Measurements from ENCODE around the gene ATRNL1.
"Not testable (repeated sequence)": the region's sequence is repeated elsewhere in the genome, so short reads cannot be mapped to it uniquely, and the experiment has no call there.

Gene ATRNL1

GRCh38 chr10:115774721-115775120, 681.6 kb downstream of the ATRNL1 start:
- DNase-seq, result no peak

DNA sequence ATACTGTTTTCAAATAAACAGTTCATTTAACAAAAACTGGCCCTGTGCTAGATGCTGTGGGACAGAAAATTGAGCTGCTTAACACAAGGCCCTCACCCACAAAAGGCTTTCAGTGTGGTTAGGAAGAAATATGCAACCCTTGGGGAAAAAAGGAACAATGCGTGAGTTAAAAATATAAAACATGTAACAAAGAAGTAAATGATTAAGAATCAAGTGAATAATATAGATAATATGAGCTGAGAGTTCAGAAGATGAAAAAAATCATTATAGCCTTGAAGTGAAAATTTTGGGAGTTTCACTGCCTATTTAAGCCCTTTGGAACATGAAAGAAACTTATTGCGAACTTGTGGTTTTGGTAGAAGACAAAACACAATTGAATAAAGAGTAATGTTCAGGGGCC, 684.5 kb downstream of the ATRNL1 start:
- DNase-seq, result no peak

GRCh38 chr10:115790220-115790619, 697.1 kb downstream of the ATRNL1 start:
- no peak for DNase-seq

- DNase-seq, result no peak
Observed at GRCh38 chr10:115795964-115796363, 702.8 kb downstream of the ATRNL1 start.

DNA sequence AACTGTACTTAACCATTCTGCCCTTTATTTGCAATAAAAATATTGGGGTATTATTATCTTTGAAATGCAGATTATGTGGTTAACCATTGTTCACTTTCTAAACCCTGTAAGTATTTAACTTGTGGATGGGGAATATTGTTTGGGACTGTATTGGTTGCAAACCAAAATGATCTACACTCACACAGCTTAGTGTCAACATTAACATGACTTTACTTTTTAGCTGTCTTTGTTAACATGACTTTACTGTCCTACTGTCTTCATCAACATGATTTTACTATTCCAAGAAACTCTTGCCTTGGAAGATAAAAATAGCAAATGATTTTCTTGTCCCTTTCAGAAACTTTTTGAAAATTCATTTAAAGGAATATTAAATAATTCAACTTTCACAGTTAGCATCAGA, 708.3 kb downstream of the ATRNL1 start:
- no peak for DNase-seq

DNA sequence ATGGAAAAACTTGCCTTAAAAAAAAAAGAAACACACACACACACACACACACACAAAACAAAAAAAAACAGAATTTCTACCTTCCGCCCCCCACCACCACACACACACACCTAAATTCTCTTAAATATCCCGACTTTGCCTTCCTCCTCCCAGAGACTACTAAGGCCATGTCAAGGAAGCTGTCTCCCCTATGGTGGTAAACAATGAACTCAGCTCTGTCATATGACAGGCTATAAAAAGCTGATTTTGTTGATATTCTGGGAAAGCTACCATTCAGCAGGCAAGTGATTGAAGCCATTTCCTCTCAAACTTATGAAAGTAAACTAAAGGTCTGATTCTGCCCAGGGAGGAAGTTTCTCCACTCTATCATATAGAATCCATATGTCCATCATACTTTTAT, 708.8 kb downstream of the ATRNL1 start:
- no peak for DNase-seq

DNA sequence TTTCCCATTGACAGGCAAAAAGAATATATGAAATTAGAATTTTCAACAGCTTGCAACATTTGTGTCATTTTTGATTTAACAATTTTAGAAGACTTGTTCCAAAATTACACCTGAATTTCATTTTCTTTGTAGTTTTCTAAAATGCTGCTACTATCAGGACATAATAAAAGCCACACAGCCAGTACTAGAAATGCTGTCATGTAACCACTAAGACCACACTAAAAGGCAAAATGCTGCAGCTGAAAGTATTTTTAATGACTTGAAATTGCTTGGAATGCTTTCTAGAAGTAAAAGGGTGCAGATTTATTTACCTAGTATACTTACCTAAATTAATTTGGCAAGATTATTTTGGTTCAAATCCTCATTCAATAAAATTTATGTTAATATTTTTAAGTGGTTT, 709.7 kb downstream of the ATRNL1 start:
- DNase-seq, result no peak

DNA sequence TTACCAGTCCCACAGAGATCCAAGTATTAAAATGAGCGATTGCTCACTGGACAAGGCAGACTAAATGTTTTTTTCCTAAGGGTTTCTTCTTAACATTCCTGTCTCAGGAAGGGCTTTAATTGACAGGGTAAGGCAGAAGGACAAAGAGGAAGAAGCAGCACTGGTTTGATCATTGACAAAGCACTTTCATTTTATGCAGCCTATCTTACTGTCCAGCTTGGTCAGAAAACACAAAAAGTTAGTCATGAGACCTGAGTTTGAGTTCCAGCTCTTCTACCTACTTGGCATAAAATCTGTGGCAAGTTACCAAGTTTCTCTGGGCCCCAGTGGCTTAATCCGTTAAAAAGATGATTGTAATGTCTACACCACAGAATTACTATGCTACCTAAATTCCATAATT, 721.4 kb downstream of the ATRNL1 start:
- DNase-seq, result no peak

GRCh38 chr10:115818012-115818411, 724.8 kb downstream of the ATRNL1 start:
- DNase-seq, result no peak

- DNase-seq, result no peak
Observed at GRCh38 chr10:115826396-115826795, 733.2 kb downstream of the ATRNL1 start.

DNA sequence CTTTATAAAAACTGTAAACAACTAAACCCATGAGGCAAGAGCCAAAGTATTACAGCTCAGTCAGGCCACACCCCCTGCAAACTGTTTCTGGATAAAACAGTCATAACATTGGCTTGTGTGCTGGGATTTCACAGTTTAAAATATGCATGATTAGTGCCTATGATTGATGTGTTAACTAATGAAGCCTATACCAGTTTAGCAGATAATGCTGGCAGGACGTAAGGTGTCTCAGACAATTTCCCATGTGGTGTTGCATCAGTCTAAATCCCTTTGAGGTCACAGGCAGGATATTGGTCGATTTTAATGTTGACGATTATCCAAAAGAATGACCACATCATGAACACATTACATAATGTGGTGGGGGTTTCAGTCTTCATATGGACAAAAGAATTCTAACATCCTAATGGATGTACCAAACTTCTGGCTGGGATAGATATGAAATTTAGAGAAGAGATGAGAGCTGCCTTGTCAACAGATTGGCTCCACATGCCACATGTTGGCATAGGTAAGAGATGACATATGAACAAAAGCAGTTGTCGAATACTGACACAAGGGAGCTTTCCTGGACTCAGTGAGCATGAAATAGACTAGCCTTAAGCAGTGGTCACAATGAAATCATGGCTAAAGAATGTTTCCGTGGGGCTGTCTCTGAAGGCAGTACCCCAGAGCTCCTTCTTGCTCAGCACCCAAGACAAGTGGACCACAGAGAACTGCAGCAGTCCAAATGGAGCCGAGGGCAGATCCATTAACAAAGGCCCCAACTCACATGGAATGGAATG, 734.3 kb downstream of the ATRNL1 start:
- no peak for DNase-seq

- DNase-seq, result not testable (repeated sequence)
Observed at GRCh38 chr10:115828182-115828581, 735.0 kb downstream of the ATRNL1 start.

DNA sequence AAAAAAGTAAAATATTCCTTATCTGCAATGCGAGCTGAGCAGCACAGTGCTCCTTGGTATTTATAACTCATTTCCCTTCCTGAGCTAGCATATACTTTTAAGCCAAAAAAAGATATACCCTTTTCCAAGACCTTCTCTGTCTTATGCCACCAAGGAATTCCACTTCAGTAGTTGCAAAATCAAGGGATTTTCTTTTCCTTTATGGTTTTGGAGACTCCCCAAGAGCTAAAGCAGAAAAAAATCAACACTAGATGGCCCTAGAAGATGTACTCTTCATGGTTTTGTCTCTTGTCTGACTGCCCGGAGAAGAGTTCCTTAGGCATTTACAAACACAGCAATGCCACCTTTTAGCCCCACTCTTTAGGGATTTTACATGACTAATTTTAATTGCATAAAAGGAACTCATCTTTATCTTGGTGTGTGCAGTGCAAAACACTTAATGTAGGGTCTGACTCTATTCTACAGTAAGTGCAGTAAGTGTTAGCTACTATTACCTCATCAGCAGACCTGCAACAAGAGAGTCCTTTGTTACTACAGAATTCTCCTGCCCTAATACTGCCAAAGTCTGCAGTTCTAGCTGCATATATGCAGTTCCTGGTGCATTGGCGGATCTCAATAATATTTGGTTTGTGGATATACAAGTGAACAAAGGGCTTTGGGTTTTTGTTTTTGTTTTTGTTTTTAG, 736.5 kb downstream of the ATRNL1 start:
- DNase-seq, result no peak

GRCh38 chr10:115830265-115830970, 737.3 kb downstream of the ATRNL1 start:
- no peak for DNase-seq

DNA sequence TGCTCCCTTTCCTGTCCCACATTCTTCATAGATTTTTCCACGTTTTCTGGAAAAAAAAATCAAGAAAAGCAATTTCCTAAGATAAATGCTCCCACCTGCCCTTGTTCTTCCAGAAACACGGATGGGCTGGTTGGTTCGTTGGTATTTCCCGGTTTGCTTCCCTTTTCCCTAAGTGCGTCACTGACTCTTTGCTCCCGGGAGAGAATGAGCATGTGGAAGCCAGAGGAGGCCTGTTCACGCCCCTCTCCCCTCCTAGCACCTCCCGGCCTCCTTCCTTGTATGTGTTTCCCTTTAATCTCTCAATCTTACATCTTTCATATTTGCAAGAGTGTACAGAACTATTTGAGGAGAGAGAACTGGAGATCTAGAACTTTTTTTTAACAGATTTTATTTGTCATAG, 737.9 kb downstream of the ATRNL1 start:
- DNase-seq, result no peak

- no peak for DNase-seq
Observed at GRCh38 chr10:115833119-115833518, 740.0 kb downstream of the ATRNL1 start.

DNA sequence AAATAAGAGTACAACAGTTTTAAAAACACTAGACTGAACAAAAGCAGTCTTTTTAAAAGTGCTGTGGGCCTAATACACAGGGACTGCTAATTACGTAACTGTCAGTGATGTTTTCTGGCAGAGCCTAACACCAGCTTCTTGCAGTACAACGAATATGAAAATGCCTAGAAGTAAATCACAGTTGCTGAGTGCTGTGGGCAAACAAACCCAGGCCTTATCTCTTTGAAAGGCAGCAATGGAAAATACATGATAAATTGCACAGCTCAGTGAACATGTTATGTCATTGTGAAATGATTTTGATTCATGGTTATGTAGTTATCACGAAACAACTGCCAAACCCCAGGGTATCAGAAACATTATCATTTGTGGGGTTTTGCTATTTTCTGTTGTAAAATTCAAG, 751.4 kb downstream of the ATRNL1 start:
- DNase-seq, result no peak

- DNase-seq, result no peak
Observed at GRCh38 chr10:115845921-115846320, 752.8 kb downstream of the ATRNL1 start.

DNA sequence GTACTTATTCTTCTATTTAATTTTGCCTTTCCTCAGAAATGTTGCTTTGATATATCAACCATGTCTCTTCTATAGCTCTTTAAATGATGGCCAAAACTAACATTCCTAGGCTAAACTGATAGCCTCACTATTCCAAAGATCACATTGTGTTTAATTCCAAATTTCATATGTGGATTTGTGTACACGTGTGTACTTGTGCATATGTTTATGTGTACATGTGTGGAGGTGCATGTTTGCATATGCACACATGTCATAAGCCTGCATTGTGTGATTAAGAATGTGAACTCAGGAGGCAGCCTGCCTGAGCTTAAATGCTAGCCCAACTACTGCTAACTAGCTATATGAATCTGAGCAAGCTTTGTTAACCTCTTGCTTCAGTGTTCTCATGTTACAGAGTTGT, 753.4 kb downstream of the ATRNL1 start:
- no peak for DNase-seq

DNA sequence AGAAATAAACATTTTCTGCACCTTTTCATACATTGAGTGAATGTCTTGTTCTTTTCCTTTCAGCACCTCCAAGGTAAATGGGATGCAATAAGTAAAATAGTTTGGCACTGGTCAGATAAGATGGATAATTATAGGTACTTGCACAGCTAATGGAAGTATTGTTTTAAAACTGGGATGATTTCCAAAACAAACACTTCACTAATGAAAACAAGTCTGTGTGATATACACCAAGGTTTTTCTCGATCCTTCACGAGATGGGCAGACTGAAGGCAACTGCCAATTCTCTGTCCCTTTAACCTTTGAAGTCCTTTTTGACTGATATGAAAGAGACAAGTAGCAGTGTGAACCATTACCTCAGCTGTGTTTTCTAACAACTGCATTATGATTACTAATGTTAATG, 756.0 kb downstream of the ATRNL1 start:
- no peak for DNase-seq

DNA sequence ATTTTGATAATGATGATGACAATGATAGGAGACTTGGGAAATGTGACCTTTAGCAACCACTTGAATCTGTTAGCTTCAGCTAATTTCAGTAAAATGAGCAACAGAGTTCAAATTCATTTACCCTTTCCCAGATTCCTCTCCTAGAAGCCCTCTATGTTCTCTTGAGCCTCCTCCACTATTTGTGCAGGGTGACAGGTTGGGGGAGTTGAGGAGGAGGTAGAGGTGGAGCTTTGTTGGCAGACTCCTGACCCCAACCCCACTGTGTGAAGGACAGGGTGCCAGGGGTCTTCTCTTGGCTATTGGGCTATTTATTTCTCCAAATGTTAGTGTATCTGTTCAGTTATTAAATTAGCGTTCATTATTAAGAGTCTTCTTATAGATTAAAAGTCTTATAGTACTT, 757.5 kb downstream of the ATRNL1 start:
- no peak for DNase-seq

DNA sequence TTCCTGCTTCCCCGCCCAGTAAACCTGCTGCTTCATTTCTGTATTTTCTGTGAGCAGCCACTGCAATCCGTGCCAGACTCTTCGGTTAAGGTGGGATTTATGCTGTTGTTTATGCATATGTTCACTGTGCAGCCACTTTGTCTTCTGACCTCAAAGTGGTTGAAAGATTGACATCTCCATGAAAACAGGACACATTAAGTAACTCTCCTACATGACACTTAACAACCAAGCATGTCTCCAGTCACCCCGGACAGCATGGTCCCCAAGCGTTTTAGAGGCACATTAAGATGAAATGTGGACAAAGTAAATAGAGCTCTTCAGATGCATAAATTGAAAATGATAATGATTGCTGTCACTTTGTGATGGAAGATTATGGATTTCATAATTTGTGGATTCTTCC, 758.5 kb downstream of the ATRNL1 start:
- DNase-seq, result no peak

DNA sequence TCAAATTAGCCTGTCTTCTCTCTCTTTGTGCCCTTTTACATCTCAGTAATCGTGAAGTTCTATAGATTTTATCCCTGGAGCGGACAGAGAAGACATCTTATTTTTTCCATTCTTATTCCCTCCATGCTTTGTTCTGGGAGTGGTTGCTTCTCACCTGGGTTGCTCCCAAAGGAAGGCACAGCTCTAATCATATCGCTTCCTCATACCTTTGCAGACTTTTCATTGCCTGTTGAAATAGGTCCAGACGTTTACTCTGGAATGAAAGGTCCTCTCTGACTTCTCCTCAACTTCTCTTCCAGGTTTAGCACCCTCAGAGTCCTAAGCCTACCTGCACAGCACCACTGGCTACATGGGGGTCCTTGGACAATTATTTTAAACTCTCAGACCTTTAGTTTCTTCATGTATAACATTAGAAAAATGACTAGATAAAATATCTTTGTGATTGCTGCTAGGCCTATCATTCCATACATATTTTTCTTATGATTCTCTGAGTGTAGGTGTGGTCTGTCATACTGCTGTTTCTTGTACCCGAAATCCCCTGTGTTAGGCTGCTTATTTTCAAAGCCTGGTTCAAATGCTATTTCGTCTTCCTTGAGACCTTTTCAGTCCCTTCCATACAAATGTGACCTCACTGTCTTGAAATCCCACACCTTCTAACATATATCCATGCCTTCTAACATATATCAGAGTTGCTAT, 761.7 kb downstream of the ATRNL1 start:
- no peak for DNase-seq
